ENCODE results near the gene WASHC2A. TPM values are rescaled to one million over a fixed set of nuclear protein-coding genes. Genes with fewer than 3 reads are reported as not detected.
"Not testable (repeated sequence)": the region's sequence is repeated elsewhere in the genome, so short reads cannot be mapped to it uniquely, and the experiment has no call there.

WASHC2A gene
- polyA plus RNA-seq, 3 donors, result 10.9 to 32.9 (median 18.8) TPM

- H3K4me1 ChIP-seq (ENCODE audit: control insufficient read depth in 1 of 2, insufficient read depth in 2 of 2, low read length in 2 of 2); H3K4me3 ChIP-seq (replicated peaks in 1 of 3; ENCODE audit: low read depth in 2 of 3, low read length in 3 of 3); H3K9me3 ChIP-seq (replicated peaks in 1 of 2; ENCODE audit: control insufficient read depth in 1 of 2, insufficient read depth in 1 of 2, low read length in 2 of 2); H3K4me2 ChIP-seq (replicated peaks; ENCODE audit: extremely low read depth, low read length, poor library complexity, severe bottlenecking); H3K27me3 Mint-ChIP-seq (ENCODE audit: low read depth in 3 of 3); intact Hi-C loops (cut with micrococcal nuclease); H3K9ac ChIP-seq (ENCODE audit: insufficient read depth, low read length, poor library complexity, severe bottlenecking); H3K9me3 Mint-ChIP-seq; H3K27me3 ChIP-seq (ENCODE audit: control insufficient read depth in 2 of 2, insufficient read depth in 2 of 2, low read length in 2 of 2); H2AFZ ChIP-seq (ENCODE audit: insufficient read depth, low read depth, low read length, poor library complexity, severe bottlenecking); H3K79me2 ChIP-seq (ENCODE audit: insufficient read depth, low read length); H3K4me1 Mint-ChIP-seq; H3K27ac ChIP-seq (ENCODE audit: low read depth in 1 of 2, low read length in 2 of 2); H4K20me1 ChIP-seq (ENCODE audit: insufficient read depth, low read length); H3K4me3 Mint-ChIP-seq; DNase-seq: not testable (repeated sequence)
- H3K36me3 Mint-ChIP-seq, result peaks cover 59 to 75% of the 10 kb centered on the region in 2 donors
- peak overlapping the region in 3 of 7 donors; percentile 6 to 59 (median 40) for H3K27ac Mint-ChIP-seq
- no CpG with 5 or more reads among the region's 5 CpGs for WGBS (ENCODE audit: insufficient coverage)
- H3K36me3 ChIP-seq (replicated peaks in 1 of 2; ENCODE audit: control insufficient read depth in 1 of 2, insufficient read depth in 2 of 2, low read length in 2 of 2), result peaks cover 42 to 68% of the 10 kb centered on the region in 2 donors
Measured at GRCh38 chr10:50127770-50128292, 60.1 kb downstream of the WASHC2A start.

GRCh38 chr10:50131245-50131965 lies 63.7 kb downstream of the WASHC2A start:
- not testable (repeated sequence) for H3K4me3 ChIP-seq (replicated peaks in 1 of 3; ENCODE audit: low read depth in 2 of 3, low read length in 3 of 3); H3K9me3 ChIP-seq (replicated peaks in 1 of 2; ENCODE audit: control insufficient read depth in 1 of 2, insufficient read depth in 1 of 2, low read length in 2 of 2); H3K27me3 ChIP-seq (ENCODE audit: control insufficient read depth in 2 of 2, insufficient read depth in 2 of 2, low read length in 2 of 2); H4K20me1 ChIP-seq (ENCODE audit: insufficient read depth, low read length); H3K4me3 Mint-ChIP-seq; H3K79me2 ChIP-seq (ENCODE audit: insufficient read depth, low read length); H3K9ac ChIP-seq (ENCODE audit: insufficient read depth, low read length, poor library complexity, severe bottlenecking); H3K27me3 Mint-ChIP-seq (ENCODE audit: low read depth in 3 of 3); H3K9me3 Mint-ChIP-seq; H3K27ac ChIP-seq (ENCODE audit: low read depth in 1 of 2, low read length in 2 of 2); H3K4me2 ChIP-seq (replicated peaks; ENCODE audit: extremely low read depth, low read length, poor library complexity, severe bottlenecking); H3K4me1 Mint-ChIP-seq; H3K4me1 ChIP-seq (ENCODE audit: control insufficient read depth in 1 of 2, insufficient read depth in 2 of 2, low read length in 2 of 2); DNase-seq; H2AFZ ChIP-seq (ENCODE audit: insufficient read depth, low read depth, low read length, poor library complexity, severe bottlenecking)
- H3K27ac Mint-ChIP-seq, result peak overlapping the region in 3 of 7 donors; percentile 33 to 84 (median 50)
- peaks cover 69 to 78% of the 10 kb centered on the region in 2 donors for H3K36me3 Mint-ChIP-seq
- no CpG with 5 or more reads among the region's 8 CpGs for WGBS (ENCODE audit: insufficient coverage)
- peaks cover 36 to 70% of the 10 kb centered on the region in 2 donors for H3K36me3 ChIP-seq (replicated peaks in 1 of 2; ENCODE audit: control insufficient read depth in 1 of 2, insufficient read depth in 2 of 2, low read length in 2 of 2)
- intact Hi-C loops (cut with micrococcal nuclease), result loop anchor here in 1 of 2 donors (10.0 kb wide), 1 partner anchor 87 kb away; no protein-coding TSS in a partner anchor

DNA sequence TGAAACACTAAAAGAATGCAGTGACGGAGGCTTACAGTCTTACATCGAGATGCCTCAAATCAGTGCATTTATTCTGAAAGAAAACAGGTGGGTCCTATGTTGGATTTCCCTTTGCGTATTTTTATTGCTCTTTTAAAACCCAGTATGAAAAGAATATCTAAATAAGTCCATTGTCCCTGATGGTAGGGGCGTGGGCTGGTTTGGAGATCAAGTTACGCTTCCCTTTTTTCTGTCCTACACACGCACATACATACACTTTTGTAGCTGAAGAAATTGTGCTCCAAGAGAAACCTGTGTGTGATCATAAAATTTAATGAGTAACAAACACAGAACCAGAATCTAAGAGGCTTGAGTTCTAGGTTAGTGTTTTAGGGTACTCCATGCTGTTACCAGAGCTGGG lies 64.6 kb downstream of the WASHC2A start:
- H3K27ac Mint-ChIP-seq; H3K4me2 ChIP-seq (replicated peaks; ENCODE audit: extremely low read depth, low read length, poor library complexity, severe bottlenecking): not testable (repeated sequence)

DNA sequence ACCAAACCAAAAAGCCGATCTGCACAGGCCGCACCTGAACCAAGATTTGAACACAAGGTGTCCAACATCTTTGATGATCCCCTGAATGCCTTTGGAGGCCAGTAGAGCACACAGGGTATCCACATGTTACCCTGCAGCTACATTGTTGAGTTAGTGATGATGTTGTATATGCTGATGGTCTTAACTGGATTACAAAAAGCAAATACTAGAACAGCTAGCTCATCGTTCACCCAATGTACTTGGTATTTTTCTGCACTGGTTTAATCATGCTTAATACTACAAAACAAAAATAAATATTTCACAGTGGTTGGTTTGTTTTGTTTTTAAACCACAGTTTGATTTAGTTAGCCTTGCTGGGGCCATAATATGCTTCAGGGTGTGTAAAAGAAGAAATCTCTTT lies 65.1 kb downstream of the WASHC2A start:
- not testable (repeated sequence) for H3K27me3 ChIP-seq (ENCODE audit: control insufficient read depth in 2 of 2, insufficient read depth in 2 of 2, low read length in 2 of 2); H3K9ac ChIP-seq (ENCODE audit: insufficient read depth, low read length, poor library complexity, severe bottlenecking); H3K4me2 ChIP-seq (replicated peaks; ENCODE audit: extremely low read depth, low read length, poor library complexity, severe bottlenecking); DNase-seq; H3K9me3 Mint-ChIP-seq; H3K4me3 Mint-ChIP-seq; H3K27ac ChIP-seq (ENCODE audit: low read depth in 1 of 2, low read length in 2 of 2); H3K79me2 ChIP-seq (ENCODE audit: insufficient read depth, low read length); H4K20me1 ChIP-seq (ENCODE audit: insufficient read depth, low read length); H3K4me1 Mint-ChIP-seq; H3K27me3 Mint-ChIP-seq (ENCODE audit: low read depth in 3 of 3); H2AFZ ChIP-seq (ENCODE audit: insufficient read depth, low read depth, low read length, poor library complexity, severe bottlenecking); H3K9me3 ChIP-seq (replicated peaks in 1 of 2; ENCODE audit: control insufficient read depth in 1 of 2, insufficient read depth in 1 of 2, low read length in 2 of 2); H3K4me1 ChIP-seq (ENCODE audit: control insufficient read depth in 1 of 2, insufficient read depth in 2 of 2, low read length in 2 of 2); H3K4me3 ChIP-seq (replicated peaks in 1 of 3; ENCODE audit: low read depth in 2 of 3, low read length in 3 of 3)
- Mint-ChIP-seq H3K36me3 (peaks cover 64 to 68% of the 10 kb centered on the region in 2 donors), H3K27ac (peak overlapping the region in 1 of 7 donors; percentile 64)
- H3K36me3 ChIP-seq (replicated peaks in 1 of 2; ENCODE audit: control insufficient read depth in 1 of 2, insufficient read depth in 2 of 2, low read length in 2 of 2), result peaks cover 32 to 62% of the 10 kb centered on the region in 2 donors
- no CpG with 5 or more reads among the region's 3 CpGs for WGBS (ENCODE audit: insufficient coverage)
- intact Hi-C loops (cut with micrococcal nuclease), result loop anchor here in 1 of 2 donors (10.0 kb wide), 1 partner anchor 88 kb away; no protein-coding TSS in a partner anchor

More for the DNA sequence above, 64.6 kb downstream of the WASHC2A start:
- H3K36me3 ChIP-seq (replicated peaks in 1 of 2; ENCODE audit: control insufficient read depth in 1 of 2, insufficient read depth in 2 of 2, low read length in 2 of 2), result peaks cover 32 to 62% of the 10 kb centered on the region in 2 donors
- not testable (repeated sequence) for H3K9ac ChIP-seq (ENCODE audit: insufficient read depth, low read length, poor library complexity, severe bottlenecking); H3K4me3 Mint-ChIP-seq; H3K4me3 ChIP-seq (replicated peaks in 1 of 3; ENCODE audit: low read depth in 2 of 3, low read length in 3 of 3); DNase-seq; H3K9me3 Mint-ChIP-seq; H3K4me1 Mint-ChIP-seq; H3K4me1 ChIP-seq (ENCODE audit: control insufficient read depth in 1 of 2, insufficient read depth in 2 of 2, low read length in 2 of 2); H2AFZ ChIP-seq (ENCODE audit: insufficient read depth, low read depth, low read length, poor library complexity, severe bottlenecking); H3K79me2 ChIP-seq (ENCODE audit: insufficient read depth, low read length); H3K27ac ChIP-seq (ENCODE audit: low read depth in 1 of 2, low read length in 2 of 2); H3K27me3 Mint-ChIP-seq (ENCODE audit: low read depth in 3 of 3); H4K20me1 ChIP-seq (ENCODE audit: insufficient read depth, low read length); H3K9me3 ChIP-seq (replicated peaks in 1 of 2; ENCODE audit: control insufficient read depth in 1 of 2, insufficient read depth in 1 of 2, low read length in 2 of 2); H3K27me3 ChIP-seq (ENCODE audit: control insufficient read depth in 2 of 2, insufficient read depth in 2 of 2, low read length in 2 of 2)
- intact Hi-C loops (cut with micrococcal nuclease), result loop anchor here in 1 of 2 donors (10.0 kb wide), 1 partner anchor 88 kb away; no protein-coding TSS in a partner anchor
- H3K36me3 Mint-ChIP-seq, result peaks cover 67 to 71% of the 10 kb centered on the region in 2 donors
- WGBS (ENCODE audit: insufficient coverage), result no CpG with 5 or more reads among the region's 6 CpGs

Data from CD14-positive monocyte (primary cell).